Spinal cord (tissue), 10 donors: ENCODE measurements around the gene MVD. TPM values are rescaled to one million over a fixed set of nuclear protein-coding genes. Genes with fewer than 3 reads are reported as not detected.

Source experiments
- DNase-seq, 6 donors: peaks; one replicate each; pipeline versions ENCODE4 v3.0.0 to v3.0.0-alpha.2; 2013 to 2015; ENCODE audit warnings: low spot score in 6 of 6, low read depth in 4 of 6
- H3K27ac ChIP-seq: one replicate; pipeline ENCODE4 v1.5.1; 2013; ENCODE audit warnings: low read depth, low read length, control low read depth
- H3K27me3 ChIP-seq: one replicate; pipeline ENCODE4 v1.6.1; 2013; ENCODE audit warnings: low read length; ENCODE audit not compliant: control insufficient read depth, insufficient read depth
- H3K36me3 ChIP-seq: one replicate; pipeline ENCODE4 v1.6.1; 2013; ENCODE audit warnings: low read length; ENCODE audit not compliant: control insufficient read depth, insufficient read depth
- H3K4me1 ChIP-seq: one replicate; pipeline ENCODE4 v1.6.1; 2013; ENCODE audit warnings: low read length; ENCODE audit not compliant: control insufficient read depth, insufficient read depth
- H3K4me3 ChIP-seq: one replicate; pipeline ENCODE4 v1.5.1; 2013; ENCODE audit warnings: low read depth, low read length, control low read depth
- H3K9me3 ChIP-seq: one replicate; pipeline ENCODE4 v1.6.1; 2013; ENCODE audit warnings: low read length; ENCODE audit not compliant: control insufficient read depth, insufficient read depth
- WGBS: methylation state at CpG from one replicate; pipeline ENCODE4 v1.1.5; 2013; ENCODE audit warnings: missing lambda C conversion rate; ENCODE audit not compliant: insufficient coverage; 5-methylcytosine and 5-hydroxymethylcytosine counted together
- polyA plus RNA-seq, 2 donors: library from polyadenylated mRNA; unstranded; fragments of 120-200 nt; gene quantifications; one replicate each; pipeline ENCODE4 v1.2.1, GENCODE V29; 2013; ENCODE audit not compliant: insufficient read length in 2 of 2
- total RNA-seq, 2 donors: library from RNA; depleted of rRNA in 1 of 2; stranded (reverse); fragments of 120-200 nt in 1 of 2; fragments of >200 nt in 1 of 2; gene quantifications; one replicate each; pipeline versions ENCODE4 v1.2.3 to v1.2.4, GENCODE V29; 2013 to 2014
- donor health status: healthy.

MVD gene
- total and polyA plus RNA-seq, 4 donors: 39.5 to 157 (median 102) TPM

GRCh38 chr16:88619859-88620815, 42.8 kb downstream of the MVD start:
- Histone ChIP-seq H3K9me3 (no peaks in the 10 kb centered on the region), H3K36me3 (peaks cover 80% of the 10 kb centered on the region), H3K27ac (no peak overlapping the region), H3K4me1 (peaks cover 12% of the 10 kb centered on the region), H3K4me3 (no peak overlapping the region), H3K27me3 (no peaks in the 10 kb centered on the region)
- no peak for DNase-seq
- WGBS: over 99% methylated on average over 9 of the region's 14 CpGs

- DNase-seq: no peak
- peaks cover 78% of the 10 kb centered on the region for H3K36me3 ChIP-seq
These were observed 43.8 kb downstream of the MVD start for GRCh38 chr16:88618956-88619667.

GRCh38 chr16:88618182-88618955, 44.5 kb downstream of the MVD start:
- Histone ChIP-seq H3K27ac (no peak overlapping the region), H3K27me3 (no peaks in the 10 kb centered on the region), H3K4me3 (no peak overlapping the region), H3K4me1 (peaks cover 22% of the 10 kb centered on the region), H3K36me3 (peaks cover 75% of the 10 kb centered on the region), H3K9me3 (no peaks in the 10 kb centered on the region)
- no peak for DNase-seq
- WGBS: 77% methylated on average over 16 of the region's 20 CpGs

More at GRCh38 chr16:88618956-88619667, 43.8 kb downstream of the MVD start:
- H3K27ac ChIP-seq: no peak overlapping the region
- peaks cover 18% of the 10 kb centered on the region for H3K4me1 ChIP-seq
- H3K4me3 ChIP-seq: no peak overlapping the region
- 90% methylated on average over 19 of the region's 19 CpGs for WGBS
- no peaks in the 10 kb centered on the region for H3K9me3 ChIP-seq
- H3K27me3 ChIP-seq: no peaks in the 10 kb centered on the region

- 82% methylated on average over 19 of the region's 20 CpGs for WGBS
- Histone ChIP-seq H3K27ac (no peak overlapping the region), H3K36me3 (peaks cover 66% of the 10 kb centered on the region), H3K4me1 (peaks cover 22% of the 10 kb centered on the region), H3K4me3 (no peak overlapping the region), H3K9me3 (no peaks in the 10 kb centered on the region), H3K27me3 (no peaks in the 10 kb centered on the region)
- DNase-seq: no peak
These were observed 45.4 kb downstream of the MVD start for GRCh38 chr16:88617268-88618031.

- no peaks in the 10 kb centered on the region for H3K27me3 ChIP-seq
- peaks cover 25% of the 10 kb centered on the region for H3K4me1 ChIP-seq
- no peaks in the 10 kb centered on the region for H3K9me3 ChIP-seq
- H3K36me3 ChIP-seq: peaks cover 65% of the 10 kb centered on the region
- WGBS: 87% methylated on average over 11 of the region's 12 CpGs
- H3K27ac ChIP-seq: no peak overlapping the region
- no peak for DNase-seq
- H3K4me3 ChIP-seq: no peak overlapping the region
These were observed 46.2 kb downstream of the MVD start for GRCh38 chr16:88616736-88617135.

- Histone ChIP-seq H3K9me3 (no peaks in the 10 kb centered on the region), H3K27me3 (no peaks in the 10 kb centered on the region), H3K27ac (no peak overlapping the region), H3K36me3 (peaks cover 69% of the 10 kb centered on the region), H3K4me3 (no peak overlapping the region), H3K4me1 (peaks cover 28% of the 10 kb centered on the region)
- 90% methylated on average over 10 of the region's 13 CpGs for WGBS
- DNase-seq: no peak
These were observed 46.6 kb downstream of the MVD start for GRCh38 chr16:88616320-88616719.

GRCh38 chr16:88614818-88615580, 47.9 kb downstream of the MVD start:
- WGBS: 80% methylated on average over 17 of the region's 19 CpGs
- DNase-seq: no peak

GRCh38 chr16:88613911-88614817, 48.7 kb downstream of the MVD start:
- DNase-seq: no peak
- peak overlapping the region; percentile 15 for H3K27ac ChIP-seq
- no peaks in the 10 kb centered on the region for H3K27me3 ChIP-seq
- peaks cover 81% of the 10 kb centered on the region for H3K36me3 ChIP-seq
- WGBS: 84% methylated on average over 19 of the region's 19 CpGs
- H3K4me1 ChIP-seq: peaks cover 33% of the 10 kb centered on the region
- H3K9me3 ChIP-seq: no peaks in the 10 kb centered on the region
- no peak overlapping the region for H3K4me3 ChIP-seq

More at GRCh38 chr16:88614818-88615580, 47.9 kb downstream of the MVD start:
- Histone ChIP-seq H3K4me3 (no peak overlapping the region), H3K9me3 (no peaks in the 10 kb centered on the region), H3K36me3 (peaks cover 79% of the 10 kb centered on the region), H3K27ac (no peak overlapping the region), H3K4me1 (peaks cover 37% of the 10 kb centered on the region), H3K27me3 (no peaks in the 10 kb centered on the region)
